ENCODE data around the gene TEX2. TPM values are rescaled to one million over a fixed set of nuclear protein-coding genes. Genes with fewer than 3 reads are reported as not detected.

The TEX2 gene
- total and polyA plus RNA-seq, 2 of the 13 experiments (the other 11 are each of a cell fraction or from before 2014, with no cell fraction given), result 21.4 to 37.7 TPM

DNA sequence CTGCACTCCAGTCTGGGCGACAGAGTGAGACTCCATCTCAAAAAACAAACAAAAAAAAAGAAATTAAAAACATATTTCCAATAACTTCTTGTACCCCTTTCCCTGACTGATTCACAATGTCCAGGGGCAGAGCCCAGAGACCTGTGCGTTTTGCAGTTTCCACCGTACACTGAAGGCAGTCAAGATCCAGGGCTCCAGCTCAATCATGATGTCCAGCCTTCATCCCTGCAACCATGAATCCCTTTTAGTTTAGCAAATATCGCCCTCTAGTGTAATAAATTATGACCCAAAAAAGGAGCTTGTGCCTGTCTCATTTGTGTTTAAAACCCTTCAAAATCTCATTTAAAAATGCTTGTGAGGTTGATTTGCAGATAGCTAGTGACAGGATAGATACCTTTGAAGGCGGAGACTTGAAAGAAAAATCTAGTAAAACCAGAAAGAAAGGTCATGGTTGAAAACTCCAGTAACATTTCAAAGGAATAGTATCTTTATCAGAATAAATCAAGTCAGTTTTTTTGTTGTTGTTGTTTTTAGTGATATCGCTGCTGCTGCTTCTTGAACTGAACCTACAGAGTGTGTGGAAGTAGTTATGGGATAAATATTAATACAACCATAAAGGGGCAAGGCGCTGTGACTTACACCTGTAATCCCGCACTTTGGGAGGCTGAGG is 129.4 kb downstream of the TEX2 start (continued):
- TF ChIP-seq, protein P1, sequence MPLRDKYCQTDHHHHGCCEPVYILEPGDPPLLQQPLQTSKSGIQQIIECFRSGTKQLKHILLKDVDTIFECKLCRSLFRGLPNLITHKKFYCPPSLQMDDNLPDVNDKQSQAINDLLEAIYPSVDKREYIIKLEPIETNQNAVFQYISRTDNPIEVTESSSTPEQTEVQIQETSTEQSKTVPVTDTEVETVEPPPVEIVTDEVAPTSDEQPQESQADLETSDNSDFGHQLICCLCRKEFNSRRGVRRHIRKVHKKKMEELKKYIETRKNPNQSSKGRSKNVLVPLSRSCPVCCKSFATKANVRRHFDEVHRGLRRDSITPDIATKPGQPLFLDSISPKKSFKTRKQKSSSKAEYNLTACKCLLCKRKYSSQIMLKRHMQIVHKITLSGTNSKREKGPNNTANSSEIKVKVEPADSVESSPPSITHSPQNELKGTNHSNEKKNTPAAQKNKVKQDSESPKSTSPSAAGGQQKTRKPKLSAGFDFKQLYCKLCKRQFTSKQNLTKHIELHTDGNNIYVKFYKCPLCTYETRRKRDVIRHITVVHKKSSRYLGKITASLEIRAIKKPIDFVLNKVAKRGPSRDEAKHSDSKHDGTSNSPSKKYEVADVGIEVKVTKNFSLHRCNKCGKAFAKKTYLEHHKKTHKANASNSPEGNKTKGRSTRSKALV (CRISPR knock-in tag; IDR thresholded peaks at IDR 0.05), result no peak
- TF ChIP-seq TBP (CRISPR knock-in tag; IDR thresholded peaks at IDR 0.05) (no peak), NCOA2 (CRISPR knock-in tag; IDR thresholded peaks at IDR 0.05) (no peak), MXI1 (IDR thresholded peaks at IDR 0.05; ENCODE audit: borderline replicate concordance, low read depth, low read length) (no peak), ZNF501 (CRISPR knock-in tag; IDR thresholded peaks at IDR 0.05) (no peak), MIXL1 (CRISPR knock-in tag; IDR thresholded peaks at IDR 0.05) (peak; percentile 86), ZNF777 (CRISPR knock-in tag; IDR thresholded peaks at IDR 0.05) (no peak), NR1H2 (CRISPR knock-in tag; IDR thresholded peaks at IDR 0.05; ENCODE audit: borderline replicate concordance, low read depth) (no peak), ZNF761 (CRISPR knock-in tag; conservative IDR thresholded peaks at IDR 0.05) (no peak), ZKSCAN8 (CRISPR knock-in tag; IDR thresholded peaks at IDR 0.05; ENCODE audit: borderline replicate concordance) (no peak; the same call in 1 of the 2 replicates), SNAPC2 (CRISPR knock-in tag; IDR thresholded peaks at IDR 0.05) (no peak; the same call in 1 of the 2 replicates), PAWR (CRISPR knock-in tag; IDR thresholded peaks at IDR 0.05; ENCODE audit: borderline replicate concordance) (no peak), ZNF432 (CRISPR knock-in tag; IDR thresholded peaks at IDR 0.05; ENCODE audit: borderline replicate concordance) (no peak), ZNF772 (CRISPR knock-in tag; IDR thresholded peaks at IDR 0.05) (no peak), AHR (CRISPR knock-in tag; IDR thresholded peaks at IDR 0.05) (no peak), DR1 (CRISPR knock-in tag; IDR thresholded peaks at IDR 0.05) (no peak), ZSCAN31 (CRISPR knock-in tag; IDR thresholded peaks at IDR 0.05; ENCODE audit: low read depth) (no peak), KLF13 (CRISPR knock-in tag; IDR thresholded peaks at IDR 0.05) (no peak)
- TF ChIP-seq, protein P2, sequence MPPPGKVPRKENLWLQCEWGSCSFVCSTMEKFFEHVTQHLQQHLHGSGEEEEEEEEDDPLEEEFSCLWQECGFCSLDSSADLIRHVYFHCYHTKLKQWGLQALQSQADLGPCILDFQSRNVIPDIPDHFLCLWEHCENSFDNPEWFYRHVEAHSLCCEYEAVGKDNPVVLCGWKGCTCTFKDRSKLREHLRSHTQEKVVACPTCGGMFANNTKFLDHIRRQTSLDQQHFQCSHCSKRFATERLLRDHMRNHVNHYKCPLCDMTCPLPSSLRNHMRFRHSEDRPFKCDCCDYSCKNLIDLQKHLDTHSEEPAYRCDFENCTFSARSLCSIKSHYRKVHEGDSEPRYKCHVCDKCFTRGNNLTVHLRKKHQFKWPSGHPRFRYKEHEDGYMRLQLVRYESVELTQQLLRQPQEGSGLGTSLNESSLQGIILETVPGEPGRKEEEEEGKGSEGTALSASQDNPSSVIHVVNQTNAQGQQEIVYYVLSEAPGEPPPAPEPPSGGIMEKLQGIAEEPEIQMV (CRISPR knock-in tag; IDR thresholded peaks at IDR 0.05; ENCODE audit: low read depth), result no peak
- TF ChIP-seq, protein P3, sequence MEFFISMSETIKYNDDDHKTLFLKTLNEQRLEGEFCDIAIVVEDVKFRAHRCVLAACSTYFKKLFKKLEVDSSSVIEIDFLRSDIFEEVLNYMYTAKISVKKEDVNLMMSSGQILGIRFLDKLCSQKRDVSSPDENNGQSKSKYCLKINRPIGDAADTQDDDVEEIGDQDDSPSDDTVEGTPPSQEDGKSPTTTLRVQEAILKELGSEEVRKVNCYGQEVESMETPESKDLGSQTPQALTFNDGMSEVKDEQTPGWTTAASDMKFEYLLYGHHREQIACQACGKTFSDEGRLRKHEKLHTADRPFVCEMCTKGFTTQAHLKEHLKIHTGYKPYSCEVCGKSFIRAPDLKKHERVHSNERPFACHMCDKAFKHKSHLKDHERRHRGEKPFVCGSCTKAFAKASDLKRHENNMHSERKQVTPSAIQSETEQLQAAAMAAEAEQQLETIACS (CRISPR knock-in tag; IDR thresholded peaks at IDR 0.05), result no peak
- TF ChIP-seq, protein P4, sequence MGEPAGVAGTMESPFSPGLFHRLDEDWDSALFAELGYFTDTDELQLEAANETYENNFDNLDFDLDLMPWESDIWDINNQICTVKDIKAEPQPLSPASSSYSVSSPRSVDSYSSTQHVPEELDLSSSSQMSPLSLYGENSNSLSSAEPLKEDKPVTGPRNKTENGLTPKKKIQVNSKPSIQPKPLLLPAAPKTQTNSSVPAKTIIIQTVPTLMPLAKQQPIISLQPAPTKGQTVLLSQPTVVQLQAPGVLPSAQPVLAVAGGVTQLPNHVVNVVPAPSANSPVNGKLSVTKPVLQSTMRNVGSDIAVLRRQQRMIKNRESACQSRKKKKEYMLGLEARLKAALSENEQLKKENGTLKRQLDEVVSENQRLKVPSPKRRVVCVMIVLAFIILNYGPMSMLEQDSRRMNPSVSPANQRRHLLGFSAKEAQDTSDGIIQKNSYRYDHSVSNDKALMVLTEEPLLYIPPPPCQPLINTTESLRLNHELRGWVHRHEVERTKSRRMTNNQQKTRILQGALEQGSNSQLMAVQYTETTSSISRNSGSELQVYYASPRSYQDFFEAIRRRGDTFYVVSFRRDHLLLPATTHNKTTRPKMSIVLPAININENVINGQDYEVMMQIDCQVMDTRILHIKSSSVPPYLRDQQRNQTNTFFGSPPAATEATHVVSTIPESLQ (CRISPR knock-in tag; conservative IDR thresholded peaks at IDR 0.05), result no peak

All from HepG2 (cell line).